HEK293 (cell line): ENCODE data around the gene WDR7.

ENCODE experiments used
- CTCF ChIA-PET: fragments of 350-600 bp; formaldehyde crosslinking; extraction: SDS; loops from one replicate; lab custom pipeline; 2021; ENCODE audit warnings: antibody characterized with exemption; lab: Yijun Ruan, JAX
- POLR2A ChIA-PET: fragments of 300-600 bp; formaldehyde crosslinking; extraction: SDS; loops from one replicate; lab custom pipeline; 2020; ENCODE audit warnings: antibody characterized with exemption, inconsistent platforms; lab: Yijun Ruan, JAX
- H3K27ac ChIP-seq: fragments of 200-500 bp; sonication (Bioruptor generic); 2 replicates; pipeline ENCODE4 v1.5.1; 2014; ENCODE audit warnings: low read depth, low read length, control low read depth, inconsistent platforms; ENCODE audit errors: extremely low read depth
- H3K36me3 ChIP-seq, 2 experiments: fragments of 200-500 bp in 1 of 2; sonication (Bioruptor generic) in 1 of 2; 1 replicate in 1 of 2; 2 replicates in 1 of 2; pipeline ENCODE4 v1.5.1; 2014 to 2017; ENCODE audit warnings: inconsistent platforms in 2 of 2, low read length in 2 of 2; ENCODE audit not compliant: control insufficient read depth in 2 of 2, insufficient read depth in 1 of 2
- H3K4me1 ChIP-seq: fragments of 200-500 bp; sonication (Bioruptor generic); 2 replicates; pipeline ENCODE4 v1.5.1; 2014; ENCODE audit warnings: mild to moderate bottlenecking, low read length, inconsistent platforms; ENCODE audit not compliant: control insufficient read depth, insufficient read depth
- H3K4me3 ChIP-seq: 2 replicates; pipeline ENCODE4 v1.5.1; 2011; ENCODE audit warnings: low read depth, mild to moderate bottlenecking, control low read depth, low read length, moderate library complexity
- H3K9me3 ChIP-seq: fragments of 200-500 bp; sonication (Bioruptor generic); 2 replicates; pipeline ENCODE4 v1.5.1; 2014; ENCODE audit warnings: low read depth, low read length, inconsistent platforms; ENCODE audit not compliant: control insufficient read depth, insufficient read depth
- FEZF1 ChIP-seq: fragments of 450-650 bp; formaldehyde crosslinking; IDR thresholded peaks from 2 replicates; pipeline ENCODE4 v1.5.1; 2016; ENCODE audit warnings: missing biosample characterization, missing genetic modification characterization
- MYNN ChIP-seq: fragments of 450-650 bp; formaldehyde crosslinking; IDR thresholded peaks from 2 replicates; pipeline ENCODE4 v1.5.1; 2016; ENCODE audit warnings: missing biosample characterization, missing genetic modification characterization, borderline replicate concordance
- SCRT2 ChIP-seq: fragments of 450-650 bp; formaldehyde crosslinking; IDR thresholded peaks from 2 replicates; pipeline ENCODE4 v1.5.1; 2016; ENCODE audit warnings: missing biosample characterization, missing genetic modification characterization
- SP3 ChIP-seq: fragments of 450-650 bp; formaldehyde crosslinking; IDR thresholded peaks from 2 replicates; pipeline ENCODE4 v1.5.1; 2016; ENCODE audit warnings: missing biosample characterization, missing genetic modification characterization
- SP7 ChIP-seq: fragments of 450-650 bp; formaldehyde crosslinking; IDR thresholded peaks from 2 replicates; pipeline ENCODE4 v1.5.1; 2016; ENCODE audit warnings: missing biosample characterization, missing genetic modification characterization
- ZNF114 ChIP-seq: fragments of 450-650 bp; formaldehyde crosslinking; IDR thresholded peaks from 2 replicates; pipeline ENCODE4 v1.5.0; 2017; ENCODE audit warnings: missing biosample characterization, missing genetic modification characterization
- ZNF274 ChIP-seq, 2 experiments: fragments of 200-500 bp in 1 of 2; fragments of 450-650 bp in 1 of 2; sonication (Bioruptor generic) in 1 of 2; formaldehyde crosslinking in 1 of 2; IDR thresholded peaks; 2 replicates each; pipeline versions ENCODE4 v1.5.1 to v1.6.1; 2014 to 2016; ENCODE audit warnings: borderline replicate concordance in 1 of 2, inconsistent platforms in 1 of 2, low read length in 1 of 2, missing biosample characterization in 1 of 2, missing genetic modification characterization in 1 of 2
- ZNF341 ChIP-seq: fragments of 450-650 bp; formaldehyde crosslinking; IDR thresholded peaks from 2 replicates; pipeline ENCODE4; 2016; ENCODE audit warnings: low read depth, missing biosample characterization, missing genetic modification characterization
- ZNF394 ChIP-seq: fragments of 450-650 bp; formaldehyde crosslinking; IDR thresholded peaks from 2 replicates; pipeline ENCODE4 v1.5.1; 2016; ENCODE audit warnings: missing biosample characterization, missing genetic modification characterization, mild to moderate bottlenecking, moderate library complexity, borderline replicate concordance
- ZNF521 ChIP-seq: fragments of 450-650 bp; formaldehyde crosslinking; IDR thresholded peaks from 2 replicates; pipeline ENCODE4 v1.5.1; 2017; ENCODE audit warnings: missing biosample characterization, mild to moderate bottlenecking, missing genetic modification characterization
- ZNF529 ChIP-seq: fragments of 450-650 bp; formaldehyde crosslinking; IDR thresholded peaks from 2 replicates; pipeline ENCODE4 v1.5.1; 2017; ENCODE audit warnings: missing genetic modification characterization, missing biosample characterization; ENCODE audit not compliant: insufficient replicate concordance
- ZNF776 ChIP-seq: fragments of 450-650 bp; formaldehyde crosslinking; IDR thresholded peaks from 2 replicates; pipeline ENCODE4 v1.5.0; 2017; ENCODE audit warnings: missing biosample characterization, missing genetic modification characterization, borderline replicate concordance
- ZSCAN23 ChIP-seq: fragments of 450-650 bp; formaldehyde crosslinking; IDR thresholded peaks from 2 replicates; pipeline ENCODE4 v1.5.1; 2016; ENCODE audit warnings: missing biosample characterization, missing genetic modification characterization
- ZSCAN30 ChIP-seq: fragments of 450-650 bp; IDR thresholded peaks from 2 replicates; pipeline ENCODE4 v1.5.1; 2018; ENCODE audit warnings: missing biosample characterization, mild to moderate bottlenecking, missing genetic modification characterization, moderate library complexity
- ZSCAN4 ChIP-seq: fragments of 450-650 bp; formaldehyde crosslinking; IDR thresholded peaks from 2 replicates; pipeline ENCODE4 v1.5.1; 2017; ENCODE audit warnings: missing biosample characterization, missing genetic modification characterization
- TF ChIP-seq, protein P1 (sequence below): fragments of 450-650 bp; formaldehyde crosslinking; IDR thresholded peaks from 2 replicates; pipeline ENCODE4 v1.5.1; 2016; ENCODE audit warnings: missing biosample characterization, missing genetic modification characterization
- TF ChIP-seq, protein P2 (sequence below): fragments of 450-650 bp; formaldehyde crosslinking; IDR thresholded peaks from 2 replicates; pipeline ENCODE4 v1.5.1; 2016; ENCODE audit warnings: missing biosample characterization, missing genetic modification characterization
- TF ChIP-seq, protein P3 (sequence below): fragments of 450-650 bp; formaldehyde crosslinking; IDR thresholded peaks from 2 replicates; pipeline ENCODE4 v1.5.1; 2016; ENCODE audit warnings: missing biosample characterization, missing genetic modification characterization, low read depth

The WDR7 gene

DNA sequence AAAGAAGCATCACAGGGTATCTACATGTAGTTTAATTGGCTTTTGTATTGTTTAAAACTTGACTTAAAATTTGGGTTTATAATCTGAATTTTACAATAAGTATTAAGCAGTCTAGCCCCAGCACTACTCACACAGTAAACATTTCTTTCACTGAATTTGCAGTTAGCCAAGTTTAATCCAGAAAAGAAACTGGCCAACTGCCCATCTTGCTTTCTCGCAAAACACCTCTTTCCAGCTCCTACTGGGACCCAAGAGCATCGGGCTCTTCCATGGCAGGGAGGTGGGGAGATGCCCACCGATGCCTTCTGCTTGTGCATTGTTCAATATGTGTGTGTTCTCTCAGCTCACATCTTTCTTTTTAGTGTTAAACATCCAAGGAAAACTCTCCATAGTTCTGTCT lies 283.0 kb downstream of the WDR7 start (continued):
- TF ChIP-seq MYNN (tag by site-specific recombination) (no peak), ZSCAN23 (tag by site-specific recombination) (no peak)

DNA sequence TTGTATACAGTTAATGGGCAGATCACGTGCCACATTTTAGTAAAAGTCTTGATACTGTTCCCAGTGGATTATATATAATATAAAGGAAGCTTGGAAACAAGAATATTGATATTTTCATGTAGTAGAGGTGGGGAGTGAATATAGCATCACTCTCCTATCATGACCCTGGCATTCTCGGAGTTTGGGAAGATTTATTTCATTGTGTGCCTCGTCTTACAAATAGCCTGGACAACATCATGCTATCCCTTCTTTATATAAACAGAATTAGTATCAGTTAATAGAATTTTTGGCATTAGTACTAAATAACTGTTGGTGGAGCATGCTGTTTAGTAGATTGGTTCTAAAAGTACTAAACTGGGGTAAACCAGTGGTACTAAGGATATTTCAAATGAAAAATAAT lies 283.7 kb downstream of the WDR7 start:
- Histone ChIP-seq H3K4me1 (no peaks in the 10 kb centered on the region), H3K4me3 (no peak overlapping the region)
- POLR2A ChIA-PET: no interaction called here
- no peak for TF ChIP-seq ZNF529 (tag by site-specific recombination)
- TF ChIP-seq ZNF114 (tag by site-specific recombination): no peak
- TF ChIP-seq, protein P1, sequence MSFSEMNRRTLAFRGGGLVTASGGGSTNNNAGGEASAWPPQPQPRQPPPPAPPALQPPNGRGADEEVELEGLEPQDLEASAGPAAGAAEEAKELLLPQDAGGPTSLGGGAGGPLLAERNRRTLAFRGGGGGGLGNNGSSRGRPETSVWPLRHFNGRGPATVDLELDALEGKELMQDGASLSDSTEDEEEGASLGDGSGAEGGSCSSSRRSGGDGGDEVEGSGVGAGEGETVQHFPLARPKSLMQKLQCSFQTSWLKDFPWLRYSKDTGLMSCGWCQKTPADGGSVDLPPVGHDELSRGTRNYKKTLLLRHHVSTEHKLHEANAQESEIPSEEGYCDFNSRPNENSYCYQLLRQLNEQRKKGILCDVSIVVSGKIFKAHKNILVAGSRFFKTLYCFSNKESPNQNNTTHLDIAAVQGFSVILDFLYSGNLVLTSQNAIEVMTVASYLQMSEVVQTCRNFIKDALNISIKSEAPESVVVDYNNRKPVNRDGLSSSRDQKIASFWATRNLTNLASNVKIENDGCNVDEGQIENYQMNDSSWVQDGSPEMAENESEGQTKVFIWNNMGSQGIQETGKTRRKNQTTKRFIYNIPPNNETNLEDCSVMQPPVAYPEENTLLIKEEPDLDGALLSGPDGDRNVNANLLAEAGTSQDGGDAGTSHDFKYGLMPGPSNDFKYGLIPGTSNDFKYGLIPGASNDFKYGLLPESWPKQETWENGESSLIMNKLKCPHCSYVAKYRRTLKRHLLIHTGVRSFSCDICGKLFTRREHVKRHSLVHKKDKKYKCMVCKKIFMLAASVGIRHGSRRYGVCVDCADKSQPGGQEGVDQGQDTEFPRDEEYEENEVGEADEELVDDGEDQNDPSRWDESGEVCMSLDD (tag by site-specific recombination): no peak
- no peak for TF ChIP-seq SCRT2 (tag by site-specific recombination)
- no peak for TF ChIP-seq ZNF274 (IDR thresholded peaks at IDR 0.05; ENCODE audit: low read length)
- TF ChIP-seq ZNF274 (tag by site-specific recombination; IDR thresholded peaks at IDR 0.05; ENCODE audit: borderline replicate concordance): no peak
- no peak for TF ChIP-seq FEZF1
- no peak for TF ChIP-seq ZNF521
- no peak for TF ChIP-seq ZNF776
- TF ChIP-seq, protein P2, sequence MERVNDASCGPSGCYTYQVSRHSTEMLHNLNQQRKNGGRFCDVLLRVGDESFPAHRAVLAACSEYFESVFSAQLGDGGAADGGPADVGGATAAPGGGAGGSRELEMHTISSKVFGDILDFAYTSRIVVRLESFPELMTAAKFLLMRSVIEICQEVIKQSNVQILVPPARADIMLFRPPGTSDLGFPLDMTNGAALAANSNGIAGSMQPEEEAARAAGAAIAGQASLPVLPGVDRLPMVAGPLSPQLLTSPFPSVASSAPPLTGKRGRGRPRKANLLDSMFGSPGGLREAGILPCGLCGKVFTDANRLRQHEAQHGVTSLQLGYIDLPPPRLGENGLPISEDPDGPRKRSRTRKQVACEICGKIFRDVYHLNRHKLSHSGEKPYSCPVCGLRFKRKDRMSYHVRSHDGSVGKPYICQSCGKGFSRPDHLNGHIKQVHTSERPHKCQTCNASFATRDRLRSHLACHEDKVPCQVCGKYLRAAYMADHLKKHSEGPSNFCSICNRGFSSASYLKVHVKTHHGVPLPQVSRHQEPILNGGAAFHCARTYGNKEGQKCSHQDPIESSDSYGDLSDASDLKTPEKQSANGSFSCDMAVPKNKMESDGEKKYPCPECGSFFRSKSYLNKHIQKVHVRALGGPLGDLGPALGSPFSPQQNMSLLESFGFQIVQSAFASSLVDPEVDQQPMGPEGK (tag by site-specific recombination): no peak
- TF ChIP-seq ZNF341 (tag by site-specific recombination): no peak
- TF ChIP-seq ZSCAN4: no peak
- TF ChIP-seq, all 188 proteins: peak for 0
- CTCF ChIA-PET: interaction anchor here (1.2 kb wide), 1 partner anchor 12 kb away, joined by 3 read pairs; no protein-coding TSS in a partner anchor
- Histone ChIP-seq H3K9me3 (no peaks in the 10 kb centered on the region), H3K36me3 (no peaks in the 10 kb centered on the region; a peak in 1 of 3 replicates), H3K27ac (no peak overlapping the region)

DNA sequence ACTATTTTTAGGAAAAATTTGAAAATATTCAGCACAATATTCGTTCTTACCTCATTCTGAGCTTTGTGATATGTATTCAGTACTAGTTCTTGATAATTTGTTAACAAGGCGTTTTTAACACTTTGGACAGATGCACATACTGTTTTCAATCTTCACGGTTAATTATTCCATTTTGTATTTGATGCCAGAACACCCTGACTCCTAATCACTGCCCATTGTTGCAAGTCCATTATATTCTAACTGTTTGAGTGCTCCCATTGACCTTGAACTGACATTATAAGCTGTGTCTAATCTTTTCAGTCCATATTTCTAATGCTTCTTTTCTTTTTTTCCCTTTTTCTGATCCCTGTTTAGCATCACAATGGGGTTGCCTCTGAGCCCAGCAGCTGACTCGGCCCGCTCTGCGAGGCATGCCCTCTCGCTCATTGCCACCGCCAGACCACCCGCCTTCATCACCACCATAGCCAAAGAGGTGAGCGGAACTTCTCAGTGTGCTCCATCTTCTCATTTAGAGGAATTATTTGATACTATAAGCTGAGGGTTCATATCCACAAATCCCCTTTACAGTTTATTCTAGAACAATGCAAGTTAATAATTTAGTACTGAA lies 284.4 kb downstream of the WDR7 start:
- TF ChIP-seq, protein P3, sequence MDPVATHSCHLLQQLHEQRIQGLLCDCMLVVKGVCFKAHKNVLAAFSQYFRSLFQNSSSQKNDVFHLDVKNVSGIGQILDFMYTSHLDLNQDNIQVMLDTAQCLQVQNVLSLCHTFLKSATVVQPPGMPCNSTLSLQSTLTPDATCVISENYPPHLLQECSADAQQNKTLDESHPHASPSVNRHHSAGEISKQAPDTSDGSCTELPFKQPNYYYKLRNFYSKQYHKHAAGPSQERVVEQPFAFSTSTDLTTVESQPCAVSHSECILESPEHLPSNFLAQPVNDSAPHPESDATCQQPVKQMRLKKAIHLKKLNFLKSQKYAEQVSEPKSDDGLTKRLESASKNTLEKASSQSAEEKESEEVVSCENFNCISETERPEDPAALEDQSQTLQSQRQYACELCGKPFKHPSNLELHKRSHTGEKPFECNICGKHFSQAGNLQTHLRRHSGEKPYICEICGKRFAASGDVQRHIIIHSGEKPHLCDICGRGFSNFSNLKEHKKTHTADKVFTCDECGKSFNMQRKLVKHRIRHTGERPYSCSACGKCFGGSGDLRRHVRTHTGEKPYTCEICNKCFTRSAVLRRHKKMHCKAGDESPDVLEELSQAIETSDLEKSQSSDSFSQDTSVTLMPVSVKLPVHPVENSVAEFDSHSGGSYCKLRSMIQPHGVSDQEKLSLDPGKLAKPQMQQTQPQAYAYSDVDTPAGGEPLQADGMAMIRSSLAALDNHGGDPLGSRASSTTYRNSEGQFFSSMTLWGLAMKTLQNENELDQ (tag by site-specific recombination): no peak
- TF ChIP-seq ZNF394 (no peak), SP3 (no peak), ZSCAN30 (tag by site-specific recombination) (no peak), SP7 (tag by site-specific recombination) (no peak)
- TF ChIP-seq, all 188 proteins: peak for 0
- no peak overlapping the region for H3K27ac ChIP-seq
- POLR2A ChIA-PET: no interaction called here
- H3K4me3 ChIP-seq: no peak overlapping the region
- no peaks in the 10 kb centered on the region for H3K4me1 ChIP-seq
- H3K9me3 ChIP-seq: no peaks in the 10 kb centered on the region
- CTCF ChIA-PET: interaction anchor here (0.7 kb wide), 1 partner anchor 107 kb away, joined by 3 read pairs; no protein-coding TSS in a partner anchor
- no peaks in the 10 kb centered on the region; a peak in 1 of 3 replicates for H3K36me3 ChIP-seq
